ENCODE data around the gene P2RX6.
"Not testable (repeated sequence)": the region's sequence is repeated elsewhere in the genome, so short reads cannot be mapped to it uniquely, and the experiment has no call there.

P2RX6 gene

GRCh38 chr22:21014726-21015465, at the start of gene P2RX6:
Gene P2RX6 (plus strand): TSS chr22:21015165. CDS start chr22:21015175, 10 bp downstream.
- DNase-seq: no peak

GRCh38 chr22:20965888-20966855, 48.8 kb upstream of the P2RX6 start:
- no peak for DNase-seq

GRCh38 chr22:20966883-20967696, 47.9 kb upstream of the P2RX6 start, which contains the start of gene AIFM3:
Gene AIFM3 (plus strand): TSS chr22:20967255. CDS start chr22:20967945, 690 bp downstream.
- no peak for DNase-seq

GRCh38 chr22:20967697-20968211, 47.2 kb upstream of the P2RX6 start:
- DNase-seq: no peak

GRCh38 chr22:20968281-20968977, 46.5 kb upstream of the P2RX6 start:
- no peak for DNase-seq

- DNase-seq: no peak
Measured at GRCh38 chr22:20970939-20971657, 43.9 kb upstream of the P2RX6 start.

- not testable (repeated sequence) for DNase-seq
Measured at GRCh38 chr22:20972014-20972694, 42.8 kb upstream of the P2RX6 start.

- no peak for DNase-seq
Measured at GRCh38 chr22:20972933-20973577, 41.9 kb upstream of the P2RX6 start.

- DNase-seq: no peak
Measured at GRCh38 chr22:20973634-20974286, 41.2 kb upstream of the P2RX6 start.

GRCh38 chr22:20974336-20974955, 40.5 kb upstream of the P2RX6 start:
- DNase-seq: no peak

GRCh38 chr22:20975541-20976290, 39.2 kb upstream of the P2RX6 start:
- DNase-seq: no peak

GRCh38 chr22:20976291-20976877, 38.6 kb upstream of the P2RX6 start:
- DNase-seq: no peak

- no peak for DNase-seq
Measured at GRCh38 chr22:20977019-20977418, 37.9 kb upstream of the P2RX6 start.

GRCh38 chr22:20977516-20978170, 37.3 kb upstream of the P2RX6 start:
- no peak for DNase-seq

GRCh38 chr22:20978419-20978818, 36.5 kb upstream of the P2RX6 start:
- no peak for DNase-seq

GRCh38 chr22:20979243-20979809, 35.6 kb upstream of the P2RX6 start:
- peak; percentile 67 for DNase-seq

GRCh38 chr22:20979940-20980453, 35.0 kb upstream of the P2RX6 start:
- no peak for DNase-seq
